ENCODE data around the gene PLXNA1.

PLXNA1 gene

GRCh38 chr3:127002195-127003174, 19.6 kb downstream of the PLXNA1 start:
- CTCF ChIA-PET = interaction anchor here (0.8 kb wide), 1 partner anchor 213 kb away, joined by 3 read pairs; no protein-coding TSS in a partner anchor
- H3K4me1 ChIP-seq (ENCODE audit: control insufficient read depth, insufficient read depth, low read length) = no peaks in the 10 kb centered on the region; the same call in 1 of the 2 replicates
- no peaks in the 10 kb centered on the region for H3K9me3 ChIP-seq (ENCODE audit: control insufficient read depth, insufficient read depth, low read depth, low read length)
- peaks cover 0 to 31% of the 10 kb centered on the region in 2 experiments; a peak in 1 of 3 replicates for H3K36me3 ChIP-seq (ENCODE audit: control insufficient read depth in 2 of 2, insufficient read depth in 1 of 2, low read length in 2 of 2)
- H3K27ac ChIP-seq (ENCODE audit: extremely low read depth, low read depth, low read length) = no peak overlapping the region
- POLR2A ChIA-PET = no interaction called here
- TF ChIP-seq ZBTB11 (tag by site-specific recombination; conservative IDR thresholded peaks at IDR 0.05; ENCODE audit: low read depth) (no peak), ZBTB8A (tag by site-specific recombination; IDR thresholded peaks at IDR 0.05) (no peak), ZNF747 (tag by site-specific recombination; IDR thresholded peaks at IDR 0.05) (no peak), ZBTB17 (tag by site-specific recombination; IDR thresholded peaks at IDR 0.05) (no peak), ZNF530 (tag by site-specific recombination; IDR thresholded peaks at IDR 0.05; ENCODE audit: low read depth) (no peak)
- no peak overlapping the region for H3K4me3 ChIP-seq (ENCODE audit: low read depth, low read length)

GRCh38 chr3:127003175-127003555, 20.2 kb downstream of the PLXNA1 start:
- Histone ChIP-seq H3K4me3 (ENCODE audit: low read depth, low read length) (no peak overlapping the region), H3K27ac (ENCODE audit: extremely low read depth, low read depth, low read length) (no peak overlapping the region), H3K9me3 (ENCODE audit: control insufficient read depth, insufficient read depth, low read depth, low read length) (no peaks in the 10 kb centered on the region), H3K4me1 (ENCODE audit: control insufficient read depth, insufficient read depth, low read length) (no peaks in the 10 kb centered on the region; the same call in 1 of the 2 replicates), H3K36me3 (ENCODE audit: control insufficient read depth in 2 of 2, insufficient read depth in 1 of 2, low read length in 2 of 2) (peaks cover 0 to 31% of the 10 kb centered on the region in 2 experiments; a peak in 1 of 3 replicates)
- TF ChIP-seq ZNF148 (tag by site-specific recombination; IDR thresholded peaks at IDR 0.05; ENCODE audit: borderline replicate concordance) (no peak), ZNF132 (tag by site-specific recombination; IDR thresholded peaks at IDR 0.05; ENCODE audit: borderline replicate concordance) (no peak), INSM2 (tag by site-specific recombination; IDR thresholded peaks at IDR 0.05) (no peak), GFI1B (tag by site-specific recombination; IDR thresholded peaks at IDR 0.05) (no peak)
- ChIA-PET CTCF (no interaction called here), POLR2A (no interaction called here)

GRCh38 chr3:127003601-127004280, 20.8 kb downstream of the PLXNA1 start:
- Histone ChIP-seq H3K4me1 (ENCODE audit: control insufficient read depth, insufficient read depth, low read length) (no peaks in the 10 kb centered on the region; the same call in 1 of the 2 replicates), H3K27ac (ENCODE audit: extremely low read depth, low read depth, low read length) (no peak overlapping the region), H3K36me3 (ENCODE audit: control insufficient read depth in 2 of 2, insufficient read depth in 1 of 2, low read length in 2 of 2) (peaks cover 0 to 31% of the 10 kb centered on the region in 2 experiments; a peak in 1 of 3 replicates), H3K9me3 (ENCODE audit: control insufficient read depth, insufficient read depth, low read depth, low read length) (no peaks in the 10 kb centered on the region), H3K4me3 (ENCODE audit: low read depth, low read length) (no peak overlapping the region)
- POLR2A ChIA-PET = no interaction called here
- CTCF ChIA-PET = interaction anchor here (0.7 kb wide), 1 partner anchor 389 kb away, joined by 3 read pairs; no protein-coding TSS in a partner anchor
- TF ChIP-seq KLF7 (tag by site-specific recombination; IDR thresholded peaks at IDR 0.05; ENCODE audit: borderline replicate concordance) = no peak
- TF ChIP-seq OSR2 (tag by site-specific recombination; IDR thresholded peaks at IDR 0.05) = no peak
- TF ChIP-seq ZNF692 (tag by site-specific recombination; IDR thresholded peaks at IDR 0.05) = no peak
- TF ChIP-seq CTCF (tag by site-specific recombination; IDR thresholded peaks at IDR 0.05) = no peak
- no peak for TF ChIP-seq ZNF768 (tag by site-specific recombination; IDR thresholded peaks at IDR 0.05)
- TF ChIP-seq ZBTB44 (tag by site-specific recombination; IDR thresholded peaks at IDR 0.05) = no peak

Data from HEK293 (cell line).